H1 (cell line): ENCODE measurements around the gene GLO1. TPM values are rescaled to one million over a fixed set of nuclear protein-coding genes. Genes with fewer than 3 reads are reported as not detected.

ENCODE experiments used
- BCL11A ChIP-seq, 2 experiments: IDR thresholded peaks; one replicate each; pipeline ENCODE4 v1.6.1; 2011; ENCODE audit warnings: low read depth in 2 of 2, low read length in 2 of 2, mild to moderate bottlenecking in 2 of 2
- CHD7 ChIP-seq: fragments of 300-600 bp; sonication (generic); IDR thresholded peaks from 2 replicates; pipeline ENCODE4 v1.7.1; 2012; ENCODE audit warnings: low read length, moderate library complexity, mild to moderate bottlenecking, inconsistent platforms; ENCODE audit not compliant: insufficient replicate concordance
- HDAC2 ChIP-seq, 2 experiments: fragments of 300-600 bp in 1 of 2; sonication (generic) in 1 of 2; IDR thresholded peaks; 2 replicates each; pipeline ENCODE4 v1.6.1; 2011 to 2012; ENCODE audit warnings: low read depth in 2 of 2, low read length in 2 of 2, mild to moderate bottlenecking in 2 of 2, moderate library complexity in 2 of 2, borderline replicate concordance in 1 of 2, inconsistent platforms in 1 of 2
- NANOG ChIP-seq: IDR thresholded peaks from 2 replicates; pipeline ENCODE4 v1.6.1; 2011; ENCODE audit warnings: low read length, low read depth, mild to moderate bottlenecking, inconsistent platforms; ENCODE audit not compliant: insufficient read depth, poor library complexity, severe bottlenecking
- TCF12 ChIP-seq: IDR thresholded peaks from 2 replicates; pipeline ENCODE4 v1.6.1; 2011; ENCODE audit warnings: low read depth, mild to moderate bottlenecking, low read length
- polyA plus RNA-seq, 7 experiments: library from polyadenylated mRNA; depleted of rRNA in 3 of 7; stranded (reverse) in 5 of 7; unstranded in 2 of 7; fragments of >200 nt in 5 of 7; fragments of 200-250 nt in 2 of 7; gene quantifications; 1 replicate in 5 of 7; 2 replicates in 1 of 7; 4 replicates in 1 of 7; pipeline versions ENCODE4 v1.2.1 to v1.2.3, GENCODE V29; 2011 to 2013; ENCODE audit warnings: missing spikeins in 2 of 7, mixed read lengths in 2 of 7
- total RNA-seq: library from RNA; stranded (reverse); fragmentation: NEBNext Ultra II Directional; extraction: Animal tissue kit (Norgen Biotek cat#: 25700); gene quantifications from 2 replicates; pipeline ENCODE4 v1.2.1, GENCODE V29; 2021

GLO1 gene
- total and polyA plus RNA-seq, 2 of the 8 experiments (the other 6 are each of a cell fraction or from before 2014, with no cell fraction given): 104 to 170 TPM

DNA sequence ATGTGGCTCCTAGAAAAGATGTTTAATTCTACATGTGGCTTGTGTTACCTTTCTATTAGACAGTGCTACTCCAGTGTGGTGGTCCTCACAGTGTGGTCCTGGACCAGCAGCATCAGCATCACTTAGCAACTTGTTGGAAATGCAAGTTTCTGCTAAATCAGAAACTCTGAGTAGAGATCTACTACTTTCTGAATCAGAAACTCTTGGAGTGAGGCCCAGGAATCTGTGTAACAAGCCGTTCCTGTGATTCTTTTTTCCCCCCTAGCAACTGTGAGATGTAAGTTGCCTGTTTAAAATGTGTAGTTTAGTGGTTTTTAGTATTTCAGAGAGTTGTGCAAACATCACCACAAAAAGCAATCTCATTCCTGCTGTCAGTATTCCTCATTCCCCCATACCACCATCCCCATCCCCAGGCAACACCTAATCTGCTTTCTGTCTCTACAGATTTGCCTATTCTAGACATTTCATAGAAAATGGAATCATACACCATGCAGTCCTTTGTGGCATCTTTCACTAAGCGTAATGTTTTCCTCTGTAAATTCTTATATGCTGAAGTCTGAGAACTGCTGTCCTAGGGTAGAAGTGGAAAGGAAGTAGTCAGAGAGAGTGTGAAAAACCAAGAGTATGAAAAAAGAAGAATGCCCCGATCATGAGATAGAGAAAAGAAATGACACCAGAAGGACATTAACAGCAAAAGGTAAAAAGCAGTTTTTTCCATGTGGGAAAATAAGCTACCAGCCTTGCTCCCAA lies 44.4 kb downstream of the GLO1 start (continued):
- no peak for TF ChIP-seq CHD7
- no peak for TF ChIP-seq TCF12
- TF ChIP-seq NANOG: no peak
- TF ChIP-seq HDAC2 (IDR thresholded peaks at IDR 0.05; ENCODE audit: borderline replicate concordance in 1 of 2, low read depth in 2 of 2, low read length in 2 of 2): no peak
- TF ChIP-seq BCL11A (IDR thresholded peaks at IDR 0.05; ENCODE audit: low read depth in 2 of 2, low read length in 2 of 2): no peak
- TF ChIP-seq, all 59 proteins: peak for 0
